ES-I3 (cell line): ENCODE results near the gene CSAD.
A peak's percentile ranks its signal among the peaks of the same experiment; 100 is the strongest.

Experiments used
- H3K36me3 ChIP-seq: 2 replicates; pipeline ENCODE4 v1.6.1; 2013; ENCODE audit warnings: mild to moderate bottlenecking, low read length, control low read depth, moderate library complexity; ENCODE audit not compliant: insufficient read depth
- H3K4me1 ChIP-seq: 2 replicates; pipeline ENCODE4 v1.6.1; 2013; ENCODE audit warnings: mild to moderate bottlenecking, control low read depth, low read length; ENCODE audit not compliant: insufficient read depth
- H3K9ac ChIP-seq: 2 replicates; pipeline ENCODE4 v1.6.1; 2013; ENCODE audit warnings: low read depth, mild to moderate bottlenecking, low read length, moderate library complexity
- H3K9me3 ChIP-seq: 2 replicates; pipeline ENCODE4 v1.6.1; 2013; ENCODE audit warnings: mild to moderate bottlenecking, low read length, moderate library complexity; ENCODE audit not compliant: control insufficient read depth, insufficient read depth

Gene CSAD

GRCh38 chr12:53180220-53180930 lies at the start of gene CSAD, which contains the start of gene ZNF740:
TSS of gene CSAD (minus strand) at chr12:53180925. CDS start at chr12:53173470, 7,455 bp downstream.
TSS of gene ZNF740 (plus strand) at chr12:53180722. CDS start at chr12:53181984, 1,262 bp downstream.
- no peaks in the 10 kb centered on the region for H3K9me3 ChIP-seq
- no peaks in the 10 kb centered on the region; the same call in 1 of the 2 replicates for H3K36me3 ChIP-seq
- peak within 1 kb of the TSS; percentile 63 for H3K9ac ChIP-seq
- H3K4me1 ChIP-seq: peaks cover 6% of the 10 kb centered on the region; the same call in 1 of the 2 replicates

- H3K36me3 ChIP-seq: no peaks in the 10 kb centered on the region
- no peak overlapping the region for H3K9ac ChIP-seq
- H3K9me3 ChIP-seq: no peaks in the 10 kb centered on the region
- H3K4me1 ChIP-seq: peaks cover 23% of the 10 kb centered on the region
These were observed 49.6 kb upstream of the CSAD start for GRCh38 chr12:53230108-53230845.

GRCh38 chr12:53229454-53229853 lies 48.7 kb upstream of the CSAD start:
- no peaks in the 10 kb centered on the region for H3K9me3 ChIP-seq
- no peak overlapping the region for H3K9ac ChIP-seq
- H3K4me1 ChIP-seq: peaks cover 21% of the 10 kb centered on the region
- no peaks in the 10 kb centered on the region for H3K36me3 ChIP-seq

GRCh38 chr12:53227836-53228235 lies 47.1 kb upstream of the CSAD start:
- no peaks in the 10 kb centered on the region for H3K9me3 ChIP-seq
- H3K36me3 ChIP-seq: no peaks in the 10 kb centered on the region
- peaks cover 26% of the 10 kb centered on the region for H3K4me1 ChIP-seq
- no peak overlapping the region for H3K9ac ChIP-seq

GRCh38 chr12:53227341-53227740 lies 46.6 kb upstream of the CSAD start:
- peaks cover 31% of the 10 kb centered on the region for H3K4me1 ChIP-seq
- H3K9ac ChIP-seq: no peak overlapping the region
- H3K36me3 ChIP-seq: no peaks in the 10 kb centered on the region
- H3K9me3 ChIP-seq: no peaks in the 10 kb centered on the region

GRCh38 chr12:53226815-53227214 lies 46.1 kb upstream of the CSAD start:
- H3K4me1 ChIP-seq: peaks cover 34% of the 10 kb centered on the region
- H3K9ac ChIP-seq: no peak overlapping the region
- no peaks in the 10 kb centered on the region for H3K9me3 ChIP-seq
- H3K36me3 ChIP-seq: no peaks in the 10 kb centered on the region

GRCh38 chr12:53225635-53226424 lies 45.1 kb upstream of the CSAD start:
- peaks cover 34% of the 10 kb centered on the region for H3K4me1 ChIP-seq
- H3K9me3 ChIP-seq: no peaks in the 10 kb centered on the region
- H3K9ac ChIP-seq: no peak overlapping the region
- H3K36me3 ChIP-seq: no peaks in the 10 kb centered on the region

GRCh38 chr12:53224897-53225634 lies 44.3 kb upstream of the CSAD start:
- Histone ChIP-seq H3K9me3 (no peaks in the 10 kb centered on the region), H3K9ac (no peak overlapping the region), H3K36me3 (no peaks in the 10 kb centered on the region), H3K4me1 (peaks cover 34% of the 10 kb centered on the region)

GRCh38 chr12:53224061-53224896 lies 43.6 kb upstream of the CSAD start:
- Histone ChIP-seq H3K36me3 (no peaks in the 10 kb centered on the region), H3K9me3 (no peaks in the 10 kb centered on the region), H3K4me1 (peaks cover 34% of the 10 kb centered on the region), H3K9ac (no peak overlapping the region)

GRCh38 chr12:53223389-53224060 lies 42.8 kb upstream of the CSAD start:
- Histone ChIP-seq H3K4me1 (peaks cover 34% of the 10 kb centered on the region), H3K9ac (peak overlapping the region; percentile 29; the same call in 1 of the 2 replicates), H3K36me3 (no peaks in the 10 kb centered on the region), H3K9me3 (no peaks in the 10 kb centered on the region)

GRCh38 chr12:53222806-53223261 lies 42.1 kb upstream of the CSAD start:
- no peaks in the 10 kb centered on the region for H3K36me3 ChIP-seq
- H3K9me3 ChIP-seq: no peaks in the 10 kb centered on the region
- H3K9ac ChIP-seq: no peak overlapping the region; the same call in 1 of the 2 replicates
- peaks cover 41% of the 10 kb centered on the region for H3K4me1 ChIP-seq

GRCh38 chr12:53222170-53222721 lies 41.5 kb upstream of the CSAD start:
- Histone ChIP-seq H3K9me3 (no peaks in the 10 kb centered on the region), H3K9ac (peak overlapping the region; percentile 33; the same call in 1 of the 2 replicates), H3K36me3 (no peaks in the 10 kb centered on the region), H3K4me1 (peaks cover 42% of the 10 kb centered on the region)
